ENCODE data around the gene MTARC2.
A peak's percentile ranks its signal among the peaks of the same experiment; 100 is the strongest.
"Not testable (repeated sequence)": the region's sequence is repeated elsewhere in the genome, so short reads cannot be mapped to it uniquely, and the experiment has no call there.

MTARC2 gene

GRCh38 chr1:220734571-220735326 lies 13.4 kb upstream of the MTARC2 start:
- peaks cover 6% of the 10 kb centered on the region for H3K4me1 ChIP-seq (ENCODE audit: insufficient read depth, poor library complexity, severe bottlenecking)
- H3K27ac ChIP-seq (ENCODE audit: poor library complexity, severe bottlenecking): peak overlapping the region; percentile 15
- no peaks in the 10 kb centered on the region for H3K36me3 ChIP-seq (ENCODE audit: low read depth)
- ATAC-seq (ENCODE audit: low read depth): peak; percentile 90
- no peak for TF ChIP-seq CTCF (IDR thresholded peaks at IDR 0.05; ENCODE audit: poor library complexity, severe bottlenecking)
- no peak for DNase-seq (ENCODE audit: low spot score)
- H3K27me3 ChIP-seq (ENCODE audit: insufficient read depth, poor library complexity, severe bottlenecking): no peaks in the 10 kb centered on the region
- no peaks in the 10 kb centered on the region for H3K9me3 ChIP-seq (ENCODE audit: severe bottlenecking)
- H3K4me3 ChIP-seq (ENCODE audit: severe bottlenecking): no peak overlapping the region

- H3K9me3 ChIP-seq (ENCODE audit: severe bottlenecking); H3K27me3 ChIP-seq (ENCODE audit: insufficient read depth, poor library complexity, severe bottlenecking); ATAC-seq (ENCODE audit: low read depth); DNase-seq (ENCODE audit: low spot score); H3K27ac ChIP-seq (ENCODE audit: poor library complexity, severe bottlenecking); H3K4me1 ChIP-seq (ENCODE audit: insufficient read depth, poor library complexity, severe bottlenecking); H3K4me3 ChIP-seq (ENCODE audit: severe bottlenecking); H3K36me3 ChIP-seq (ENCODE audit: low read depth): not testable (repeated sequence)
Observed at GRCh38 chr1:220736283-220736682, 11.8 kb upstream of the MTARC2 start.

- ATAC-seq (ENCODE audit: low read depth): no peak
- no peaks in the 10 kb centered on the region for H3K4me1 ChIP-seq (ENCODE audit: insufficient read depth, poor library complexity, severe bottlenecking)
- no peaks in the 10 kb centered on the region for H3K27me3 ChIP-seq (ENCODE audit: insufficient read depth, poor library complexity, severe bottlenecking)
- H3K9me3 ChIP-seq (ENCODE audit: severe bottlenecking): no peaks in the 10 kb centered on the region
- H3K4me3 ChIP-seq (ENCODE audit: severe bottlenecking): no peak overlapping the region
- no peak overlapping the region for H3K27ac ChIP-seq (ENCODE audit: poor library complexity, severe bottlenecking)
- TF ChIP-seq CTCF (IDR thresholded peaks at IDR 0.05; ENCODE audit: poor library complexity, severe bottlenecking): no peak
- no peaks in the 10 kb centered on the region for H3K36me3 ChIP-seq (ENCODE audit: low read depth)
- no peak for DNase-seq (ENCODE audit: low spot score)
Observed at GRCh38 chr1:220741349-220741748, 6.8 kb upstream of the MTARC2 start.

- TF ChIP-seq CTCF (IDR thresholded peaks at IDR 0.05; ENCODE audit: poor library complexity, severe bottlenecking): no peak
- H3K27ac ChIP-seq (ENCODE audit: poor library complexity, severe bottlenecking): no peak overlapping the region
- no peak overlapping the region for H3K4me3 ChIP-seq (ENCODE audit: severe bottlenecking)
- H3K36me3 ChIP-seq (ENCODE audit: low read depth): no peaks in the 10 kb centered on the region
- DNase-seq (ENCODE audit: low spot score) (no peak), ATAC-seq (ENCODE audit: low read depth) (no peak)
- H3K27me3 ChIP-seq (ENCODE audit: insufficient read depth, poor library complexity, severe bottlenecking): no peaks in the 10 kb centered on the region
- H3K4me1 ChIP-seq (ENCODE audit: insufficient read depth, poor library complexity, severe bottlenecking): no peaks in the 10 kb centered on the region
- no peaks in the 10 kb centered on the region for H3K9me3 ChIP-seq (ENCODE audit: severe bottlenecking)
Observed at GRCh38 chr1:220741825-220742224, 6.3 kb upstream of the MTARC2 start.

- H3K4me1 ChIP-seq (ENCODE audit: insufficient read depth, poor library complexity, severe bottlenecking): no peaks in the 10 kb centered on the region
- ATAC-seq (ENCODE audit: low read depth): no peak
Observed at GRCh38 chr1:220742520-220742919, 5.6 kb upstream of the MTARC2 start.

More at GRCh38 chr1:220742520-220742919, 5.6 kb upstream of the MTARC2 start:
- H3K9me3 ChIP-seq (ENCODE audit: severe bottlenecking): no peaks in the 10 kb centered on the region
- no peak for DNase-seq (ENCODE audit: low spot score)
- H3K36me3 ChIP-seq (ENCODE audit: low read depth): no peaks in the 10 kb centered on the region
- H3K4me3 ChIP-seq (ENCODE audit: severe bottlenecking): no peak overlapping the region
- no peaks in the 10 kb centered on the region for H3K27me3 ChIP-seq (ENCODE audit: insufficient read depth, poor library complexity, severe bottlenecking)
- H3K27ac ChIP-seq (ENCODE audit: poor library complexity, severe bottlenecking): no peak overlapping the region
- TF ChIP-seq CTCF (IDR thresholded peaks at IDR 0.05; ENCODE audit: poor library complexity, severe bottlenecking): no peak
